Measurements from ENCODE around the gene CLDN10. TPM values are rescaled to one million over a fixed set of nuclear protein-coding genes. Genes with fewer than 3 reads are reported as not detected.

CLDN10 gene
- total RNA-seq, 1 experiment from 2014 or later: not detected

DNA sequence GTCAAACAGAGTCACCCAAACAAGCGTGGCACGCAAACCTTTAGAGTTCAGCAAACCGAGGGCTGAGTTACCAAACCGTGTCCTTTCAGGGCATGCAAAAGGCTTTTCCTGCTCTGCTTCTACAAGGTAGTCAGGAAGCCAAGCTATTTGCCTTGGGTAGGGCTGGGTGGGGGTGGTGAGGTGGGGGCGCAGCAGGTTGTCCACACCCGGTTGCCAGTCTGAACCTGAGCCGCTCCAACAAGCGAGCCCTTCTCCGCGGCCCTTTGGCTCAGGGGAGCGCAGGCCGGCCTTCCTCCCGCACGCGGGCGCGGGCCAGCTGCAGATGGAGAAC is 347 bp upstream of the CLDN10 start:
- ChIA-PET CTCF (no interaction called here), POLR2A (ENCODE audit: low non-redundant PET) (no interaction called here)
- no peaks in the 10 kb centered on the region for H3K36me3 ChIP-seq (ENCODE audit: insufficient read depth, low read length, poor library complexity, severe bottlenecking)
- H3K27me3 ChIP-seq (replicated peaks; ENCODE audit: insufficient read depth, low read depth, low read length, poor library complexity): no peaks in the 10 kb centered on the region
- no TSS peak for BruUV-seq (replicated peaks)
- no peak for DNase-seq (ENCODE audit: low spot score)
- H3K9me3 ChIP-seq (ENCODE audit: low read depth, low read length, poor library complexity, severe bottlenecking): no peaks in the 10 kb centered on the region
- TF ChIP-seq EZH2 (IDR thresholded peaks at IDR 0.05; ENCODE audit: borderline replicate concordance, low read depth, low read length, poor library complexity, severe bottlenecking): no peak
- TF ChIP-seq, protein P1, sequence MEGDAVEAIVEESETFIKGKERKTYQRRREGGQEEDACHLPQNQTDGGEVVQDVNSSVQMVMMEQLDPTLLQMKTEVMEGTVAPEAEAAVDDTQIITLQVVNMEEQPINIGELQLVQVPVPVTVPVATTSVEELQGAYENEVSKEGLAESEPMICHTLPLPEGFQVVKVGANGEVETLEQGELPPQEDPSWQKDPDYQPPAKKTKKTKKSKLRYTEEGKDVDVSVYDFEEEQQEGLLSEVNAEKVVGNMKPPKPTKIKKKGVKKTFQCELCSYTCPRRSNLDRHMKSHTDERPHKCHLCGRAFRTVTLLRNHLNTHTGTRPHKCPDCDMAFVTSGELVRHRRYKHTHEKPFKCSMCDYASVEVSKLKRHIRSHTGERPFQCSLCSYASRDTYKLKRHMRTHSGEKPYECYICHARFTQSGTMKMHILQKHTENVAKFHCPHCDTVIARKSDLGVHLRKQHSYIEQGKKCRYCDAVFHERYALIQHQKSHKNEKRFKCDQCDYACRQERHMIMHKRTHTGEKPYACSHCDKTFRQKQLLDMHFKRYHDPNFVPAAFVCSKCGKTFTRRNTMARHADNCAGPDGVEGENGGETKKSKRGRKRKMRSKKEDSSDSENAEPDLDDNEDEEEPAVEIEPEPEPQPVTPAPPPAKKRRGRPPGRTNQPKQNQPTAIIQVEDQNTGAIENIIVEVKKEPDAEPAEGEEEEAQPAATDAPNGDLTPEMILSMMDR (conservative IDR thresholded peaks at IDR 0.05; ENCODE audit: low read depth, low read length): no peak
- intact Hi-C loops (cut with micrococcal nuclease; ENCODE audit: unreplicated experiment): no loop called here
- H3K27ac ChIP-seq (ENCODE audit: low read depth, low read length, poor library complexity, severe bottlenecking): no peak overlapping the region
- no peaks in the 10 kb centered on the region for H3K4me1 ChIP-seq (ENCODE audit: insufficient read depth, low read length, poor library complexity, severe bottlenecking)
- H3K4me3 ChIP-seq (ENCODE audit: low read depth, low read length, poor library complexity, severe bottlenecking): no peak overlapping the region

DNA sequence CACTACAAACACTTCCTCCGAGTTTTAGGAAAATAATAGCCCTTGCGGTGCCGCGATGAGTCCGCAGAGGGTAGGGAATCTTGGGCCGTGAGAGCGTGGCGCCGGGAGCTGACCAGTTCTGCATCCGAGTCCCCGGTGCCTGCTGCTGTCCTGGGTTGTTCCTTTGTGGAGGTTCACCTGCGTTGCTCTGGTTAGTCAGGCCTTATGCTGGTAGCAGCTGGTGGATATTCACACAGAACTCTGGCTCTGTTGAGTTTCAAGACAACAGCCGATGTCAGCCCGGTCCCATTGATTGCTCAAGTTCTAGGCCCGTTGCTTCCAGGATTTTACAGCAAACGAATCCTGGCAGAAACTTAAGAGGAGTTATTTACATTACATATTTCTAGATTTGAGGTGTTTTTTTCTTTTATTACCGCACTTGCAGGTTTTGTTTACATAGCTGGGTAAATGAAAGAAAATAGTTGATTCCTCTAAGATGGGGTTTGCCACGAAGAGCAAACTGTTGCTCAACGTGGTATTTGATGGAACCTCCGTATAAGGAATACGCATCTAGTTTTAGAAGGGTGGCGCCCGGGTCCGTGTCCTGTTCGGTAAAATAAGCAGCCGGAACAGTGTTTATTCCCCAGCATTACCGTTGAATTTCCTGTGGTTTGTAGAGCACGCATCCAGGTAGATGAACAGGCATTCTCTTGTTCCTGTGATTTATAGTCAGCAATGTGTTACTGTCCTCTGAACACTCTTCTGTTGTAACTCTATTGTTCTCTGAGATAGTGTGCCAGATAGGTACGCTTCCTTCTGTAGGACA is 1.3 kb downstream of the CLDN10 start:
- no peaks in the 10 kb centered on the region for H3K27me3 ChIP-seq (replicated peaks; ENCODE audit: insufficient read depth, low read depth, low read length, poor library complexity)
- H3K27ac ChIP-seq (ENCODE audit: low read depth, low read length, poor library complexity, severe bottlenecking): no peak overlapping the region
- TF ChIP-seq EZH2 (IDR thresholded peaks at IDR 0.05; ENCODE audit: borderline replicate concordance, low read depth, low read length, poor library complexity, severe bottlenecking): no peak
- no peaks in the 10 kb centered on the region for H3K9me3 ChIP-seq (ENCODE audit: low read depth, low read length, poor library complexity, severe bottlenecking)
- POLR2A ChIA-PET (ENCODE audit: low non-redundant PET): no interaction called here
- H3K36me3 ChIP-seq (ENCODE audit: insufficient read depth, low read length, poor library complexity, severe bottlenecking): no peaks in the 10 kb centered on the region
- H3K4me1 ChIP-seq (ENCODE audit: insufficient read depth, low read length, poor library complexity, severe bottlenecking): no peaks in the 10 kb centered on the region
- H3K4me3 ChIP-seq (ENCODE audit: low read depth, low read length, poor library complexity, severe bottlenecking): no peak overlapping the region
- intact Hi-C loops (cut with micrococcal nuclease; ENCODE audit: unreplicated experiment): no loop called here
- CTCF ChIA-PET: no interaction called here
- BruUV-seq (replicated peaks): no TSS peak
- DNase-seq (ENCODE audit: low spot score): no peak

DNA sequence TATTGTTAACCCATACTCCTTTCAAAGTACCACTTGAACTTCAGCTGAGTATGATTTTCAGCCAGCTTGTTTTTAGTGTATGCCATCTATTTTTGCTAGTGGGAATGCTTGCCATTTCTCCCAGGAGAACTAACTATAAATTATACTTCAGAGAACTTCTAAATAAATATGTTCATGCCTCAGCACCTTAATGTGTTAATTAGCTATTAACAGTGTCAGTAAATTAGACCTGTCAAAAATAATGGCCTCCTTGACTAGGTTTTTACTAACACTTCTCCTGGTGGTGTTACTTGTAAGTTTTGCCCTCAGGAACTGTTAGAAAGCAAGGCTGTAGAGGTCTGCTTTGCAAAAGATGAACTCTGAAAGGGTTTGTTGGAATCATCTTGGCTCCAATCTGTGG is 4.5 kb downstream of the CLDN10 start:
- TF ChIP-seq, protein P1 (conservative IDR thresholded peaks at IDR 0.05; ENCODE audit: low read depth, low read length): no peak
- TF ChIP-seq EZH2 (IDR thresholded peaks at IDR 0.05; ENCODE audit: borderline replicate concordance, low read depth, low read length, poor library complexity, severe bottlenecking): no peak
- H3K27me3 ChIP-seq (replicated peaks; ENCODE audit: insufficient read depth, low read depth, low read length, poor library complexity): no peaks in the 10 kb centered on the region
- no peaks in the 10 kb centered on the region for H3K36me3 ChIP-seq (ENCODE audit: insufficient read depth, low read length, poor library complexity, severe bottlenecking)
- no peaks in the 10 kb centered on the region for H3K4me1 ChIP-seq (ENCODE audit: insufficient read depth, low read length, poor library complexity, severe bottlenecking)
- BruUV-seq (replicated peaks): no TSS peak
- ChIA-PET CTCF (no interaction called here), POLR2A (ENCODE audit: low non-redundant PET) (no interaction called here)
- intact Hi-C loops (cut with micrococcal nuclease; ENCODE audit: unreplicated experiment): no loop called here
- no peak overlapping the region for H3K4me3 ChIP-seq (ENCODE audit: low read depth, low read length, poor library complexity, severe bottlenecking)
- no peak for DNase-seq (ENCODE audit: low spot score)
- H3K27ac ChIP-seq (ENCODE audit: low read depth, low read length, poor library complexity, severe bottlenecking): no peak overlapping the region
- no peaks in the 10 kb centered on the region for H3K9me3 ChIP-seq (ENCODE audit: low read depth, low read length, poor library complexity, severe bottlenecking)

DNA sequence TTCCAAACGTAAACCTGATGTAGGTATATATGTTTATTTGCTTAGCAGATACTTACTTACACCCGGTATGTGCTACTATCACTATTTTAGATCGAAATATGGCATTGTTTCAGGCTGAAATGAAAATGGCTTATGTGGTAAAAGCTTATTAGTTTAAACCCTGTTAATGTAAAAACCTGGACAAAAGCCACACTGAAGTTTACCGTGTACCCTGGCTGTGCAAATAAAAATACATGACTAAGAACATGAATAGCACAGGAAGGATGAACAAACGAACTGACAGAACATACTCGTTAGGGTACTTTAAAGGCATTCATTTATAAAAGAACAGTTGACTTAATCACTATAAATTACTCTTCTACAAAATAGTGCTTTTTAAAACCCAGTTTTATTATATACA is 6.6 kb downstream of the CLDN10 start:
- no peak overlapping the region for H3K4me3 ChIP-seq (ENCODE audit: low read depth, low read length, poor library complexity, severe bottlenecking)
- no peak for DNase-seq (ENCODE audit: low spot score)
- no peaks in the 10 kb centered on the region for H3K27me3 ChIP-seq (replicated peaks; ENCODE audit: insufficient read depth, low read depth, low read length, poor library complexity)
- CTCF ChIA-PET: no interaction called here
- BruUV-seq (replicated peaks): no TSS peak
- POLR2A ChIA-PET (ENCODE audit: low non-redundant PET): no interaction called here
- no peaks in the 10 kb centered on the region for H3K36me3 ChIP-seq (ENCODE audit: insufficient read depth, low read length, poor library complexity, severe bottlenecking)
- no peak overlapping the region for H3K27ac ChIP-seq (ENCODE audit: low read depth, low read length, poor library complexity, severe bottlenecking)
- no peaks in the 10 kb centered on the region for H3K4me1 ChIP-seq (ENCODE audit: insufficient read depth, low read length, poor library complexity, severe bottlenecking)
- intact Hi-C loops (cut with micrococcal nuclease; ENCODE audit: unreplicated experiment): no loop called here
- no peaks in the 10 kb centered on the region for H3K9me3 ChIP-seq (ENCODE audit: low read depth, low read length, poor library complexity, severe bottlenecking)
- TF ChIP-seq, protein P1 (conservative IDR thresholded peaks at IDR 0.05; ENCODE audit: low read depth, low read length): no peak
- TF ChIP-seq EZH2 (IDR thresholded peaks at IDR 0.05; ENCODE audit: borderline replicate concordance, low read depth, low read length, poor library complexity, severe bottlenecking): no peak
